OCI-LY3 (cell line): ENCODE results near the gene RMND5B.

Experiments used
- H2AFZ ChIP-seq: fragments of 200-600, 300-600 bp; shearing (Covaris generic); 2 replicates; pipeline ENCODE4 v1.6.0; 2014; ENCODE audit warnings: antibody characterized with exemption, low read depth, low read length
- H3K27ac ChIP-seq: fragments of 200-600, 300-600 bp; sonication (generic); 2 replicates; pipeline ENCODE4 v1.5.1; 2014; ENCODE audit warnings: mild to moderate bottlenecking, low read length, moderate library complexity, mixed read lengths
- H3K27me3 ChIP-seq: fragments of 200-600, 300-600 bp; sonication (generic); 2 replicates; pipeline ENCODE4 v1.6.1; 2014; ENCODE audit warnings: low read depth, low read length, mixed read lengths
- H3K36me3 ChIP-seq: fragments of 200-600, 300-600 bp; sonication (generic); replicated peaks from 2 replicates; pipeline ENCODE3; 2014; ENCODE audit warnings: low read depth, low read length, mixed read lengths
- H3K4me1 ChIP-seq: fragments of 300-600, 200-600 bp; sonication (generic); 2 replicates; pipeline ENCODE4 v1.6.1; 2014; ENCODE audit warnings: low read length, mixed read lengths
- H3K4me2 ChIP-seq: fragments of 200-600, 300-600 bp; sonication (generic); 2 replicates; pipeline ENCODE4 v1.6.1; 2014; ENCODE audit warnings: low read length, mixed read lengths
- H3K4me3 ChIP-seq: fragments of 300-600, 200-600 bp; sonication (generic); 2 replicates; pipeline ENCODE4 v1.5.1; 2014; ENCODE audit warnings: antibody characterized with exemption, mild to moderate bottlenecking, low read length, moderate library complexity
- H3K79me2 ChIP-seq: fragments of 300-600, 200-600 bp; shearing (Covaris generic); 2 replicates; pipeline ENCODE4 v1.6.1; 2014; ENCODE audit warnings: mild to moderate bottlenecking, low read length, mixed read lengths
- H3K9ac ChIP-seq: fragments of 300-600, 200-600 bp; shearing (Covaris generic); 2 replicates; pipeline ENCODE4 v1.6.0; 2014; ENCODE audit warnings: mild to moderate bottlenecking, low read length, moderate library complexity
- H3K9me3 ChIP-seq: fragments of 200-600, 300-600 bp; shearing (Covaris generic); 2 replicates; pipeline ENCODE4 v1.6.1; 2014; ENCODE audit warnings: low read length, mixed read lengths; ENCODE audit not compliant: insufficient read depth
- H4K20me1 ChIP-seq: fragments of 200-600, 300-600 bp; sonication (generic); 2 replicates; pipeline ENCODE4 v1.6.1; 2016; ENCODE audit warnings: low read length, mixed read lengths; ENCODE audit not compliant: insufficient read depth
- CTCF ChIP-seq: fragments of 200-600, 300-600 bp; sonication (generic); IDR thresholded peaks from 2 replicates; pipeline ENCODE4 v1.5.1; 2014; ENCODE audit warnings: antibody characterized with exemption, low read length, low read depth
- EZH2phosphoT487 ChIP-seq: fragments of 200-600 bp; shearing (Covaris generic); IDR thresholded peaks from 2 replicates; pipeline ENCODE4 v1.6.1; 2018; ENCODE audit warnings: antibody characterized with exemption, mixed run types, low read depth

Gene RMND5B

GRCh38 chr5:178163772-178164735 lies 33.2 kb downstream of the RMND5B start:
- peak overlapping the region; percentile 97 for H2AFZ ChIP-seq
- H3K9me3 ChIP-seq, result no peaks in the 10 kb centered on the region
- H3K4me3 ChIP-seq, result peak overlapping the region; percentile 78
- no peaks in the 10 kb centered on the region for H4K20me1 ChIP-seq
- H3K27ac ChIP-seq, result no peak overlapping the region
- peaks cover 19% of the 10 kb centered on the region for H3K4me1 ChIP-seq
- H3K9ac ChIP-seq, result peak overlapping the region; percentile 59
- peaks cover 7% of the 10 kb centered on the region; the same call in 1 of the 2 replicates for H3K27me3 ChIP-seq
- H3K4me2 ChIP-seq, result peak overlapping the region; percentile 92
- no peaks in the 10 kb centered on the region for H3K36me3 ChIP-seq
- no peaks in the 10 kb centered on the region for H3K79me2 ChIP-seq
- no peak for TF ChIP-seq EZH2phosphoT487
- peak; percentile 90 for TF ChIP-seq CTCF

- no peaks in the 10 kb centered on the region for H3K36me3 ChIP-seq
- H3K79me2 ChIP-seq, result no peaks in the 10 kb centered on the region
- H3K9ac ChIP-seq, result no peak overlapping the region
- TF ChIP-seq CTCF, result no peak
- no peak for TF ChIP-seq EZH2phosphoT487
- peaks cover 7% of the 10 kb centered on the region; the same call in 1 of the 2 replicates for H3K27me3 ChIP-seq
- H3K27ac ChIP-seq, result no peak overlapping the region
- H3K9me3 ChIP-seq, result no peaks in the 10 kb centered on the region
- H2AFZ ChIP-seq, result no peak overlapping the region
- no peak overlapping the region for H3K4me2 ChIP-seq
- peaks cover 13% of the 10 kb centered on the region for H3K4me1 ChIP-seq
- H4K20me1 ChIP-seq, result no peaks in the 10 kb centered on the region
- H3K4me3 ChIP-seq, result no peak overlapping the region
Measured at GRCh38 chr5:178165581-178165980, 34.8 kb downstream of the RMND5B start.

- Histone ChIP-seq H3K27ac (no peak overlapping the region), H2AFZ (no peak overlapping the region), H3K4me3 (no peak overlapping the region), H3K4me2 (no peak overlapping the region), H3K27me3 (no peaks in the 10 kb centered on the region), H4K20me1 (no peaks in the 10 kb centered on the region), H3K79me2 (no peaks in the 10 kb centered on the region), H3K4me1 (peaks cover 3% of the 10 kb centered on the region; the same call in 1 of the 2 replicates), H3K9ac (no peak overlapping the region), H3K9me3 (no peaks in the 10 kb centered on the region), H3K36me3 (no peaks in the 10 kb centered on the region)
- TF ChIP-seq CTCF, result no peak
Measured at GRCh38 chr5:178170455-178170854, 39.6 kb downstream of the RMND5B start.

- Histone ChIP-seq H3K4me1 (no peaks in the 10 kb centered on the region), H3K36me3 (no peaks in the 10 kb centered on the region), H3K79me2 (no peaks in the 10 kb centered on the region), H2AFZ (no peak overlapping the region), H3K4me3 (no peak overlapping the region), H4K20me1 (no peaks in the 10 kb centered on the region), H3K9ac (no peak overlapping the region), H3K4me2 (no peak overlapping the region), H3K9me3 (no peaks in the 10 kb centered on the region), H3K27me3 (no peaks in the 10 kb centered on the region), H3K27ac (no peak overlapping the region)
- TF ChIP-seq EZH2phosphoT487 (no peak), CTCF (no peak)
Measured at GRCh38 chr5:178174456-178174855, 43.6 kb downstream of the RMND5B start.
